Adipocyte (in vitro differentiated cells): ENCODE data around the gene ZCWPW2.

Experiments used
- DNase-seq: peaks from one replicate; pipeline ENCODE4 v3.0.0-alpha.2; 2015; ENCODE audit warnings: low read depth
- H3K27me3 ChIP-seq: replicated peaks from 2 replicates; pipeline ENCODE4 v1.7.0; 2013; ENCODE audit warnings: mild to moderate bottlenecking, low read length, moderate library complexity; ENCODE audit not compliant: control insufficient read depth, insufficient read depth
- H3K36me3 ChIP-seq: 2 replicates; pipeline ENCODE4 v1.7.0; 2013; ENCODE audit warnings: low read length, mild to moderate bottlenecking, moderate library complexity; ENCODE audit not compliant: control insufficient read depth, insufficient read depth, severe bottlenecking
- H3K4me1 ChIP-seq: 2 replicates; pipeline ENCODE4 v1.7.0; 2013; ENCODE audit warnings: mild to moderate bottlenecking, low read length, moderate library complexity; ENCODE audit not compliant: control insufficient read depth, insufficient read depth
- H3K4me3 ChIP-seq: 2 replicates; pipeline ENCODE4 v1.7.0; 2013; ENCODE audit warnings: mild to moderate bottlenecking, low read length, moderate library complexity
- H3K9ac ChIP-seq: 2 replicates; pipeline ENCODE4 v1.7.0; 2013; ENCODE audit warnings: mild to moderate bottlenecking, low read length, moderate library complexity
- H3K9me3 ChIP-seq: 2 replicates; pipeline ENCODE4 v1.7.0; 2013; ENCODE audit warnings: mild to moderate bottlenecking, low read length, moderate library complexity; ENCODE audit not compliant: control insufficient read depth

Gene ZCWPW2

GRCh38 chr3:28386049-28386448 is 37.5 kb downstream of the ZCWPW2 start:
- no peaks in the 10 kb centered on the region for H3K36me3 ChIP-seq
- H3K4me3 ChIP-seq, result no peak overlapping the region
- H3K4me1 ChIP-seq, result no peaks in the 10 kb centered on the region
- DNase-seq, result no peak
- no peaks in the 10 kb centered on the region for H3K9me3 ChIP-seq
- no peaks in the 10 kb centered on the region for H3K27me3 ChIP-seq
- H3K9ac ChIP-seq, result no peak overlapping the region

- H3K27me3 ChIP-seq, result no peaks in the 10 kb centered on the region
- H3K4me1 ChIP-seq, result no peaks in the 10 kb centered on the region
- H3K9ac ChIP-seq, result no peak overlapping the region
- no peaks in the 10 kb centered on the region for H3K36me3 ChIP-seq
- H3K4me3 ChIP-seq, result no peak overlapping the region
- no peak for DNase-seq
- H3K9me3 ChIP-seq, result peaks cover 10% of the 10 kb centered on the region
Measured at GRCh38 chr3:28388978-28389377, 40.5 kb downstream of the ZCWPW2 start.

- peaks cover 4% of the 10 kb centered on the region for H3K9me3 ChIP-seq
- H3K27me3 ChIP-seq, result no peaks in the 10 kb centered on the region
- no peaks in the 10 kb centered on the region for H3K4me1 ChIP-seq
- DNase-seq, result no peak
- H3K9ac ChIP-seq, result no peak overlapping the region
- H3K36me3 ChIP-seq, result no peaks in the 10 kb centered on the region
- no peak overlapping the region for H3K4me3 ChIP-seq
Measured at GRCh38 chr3:28399206-28399605, 50.7 kb downstream of the ZCWPW2 start.

- Histone ChIP-seq H3K27me3 (no peaks in the 10 kb centered on the region), H3K9me3 (no peaks in the 10 kb centered on the region), H3K4me1 (no peaks in the 10 kb centered on the region), H3K4me3 (no peak overlapping the region), H3K9ac (no peak overlapping the region), H3K36me3 (no peaks in the 10 kb centered on the region)
- DNase-seq, result no peak
Measured at GRCh38 chr3:28406241-28406640, 57.7 kb downstream of the ZCWPW2 start.

GRCh38 chr3:28449398-28449797 is 100.9 kb downstream of the ZCWPW2 start:
- Histone ChIP-seq H3K27me3 (no peaks in the 10 kb centered on the region), H3K9ac (no peak overlapping the region), H3K4me3 (no peak overlapping the region), H3K4me1 (no peaks in the 10 kb centered on the region), H3K36me3 (no peaks in the 10 kb centered on the region), H3K9me3 (peaks cover 17% of the 10 kb centered on the region)
- DNase-seq, result no peak

- Histone ChIP-seq H3K36me3 (no peaks in the 10 kb centered on the region), H3K9me3 (no peaks in the 10 kb centered on the region), H3K4me3 (no peak overlapping the region), H3K4me1 (no peaks in the 10 kb centered on the region), H3K27me3 (no peaks in the 10 kb centered on the region), H3K9ac (no peak overlapping the region)
- no peak for DNase-seq
Measured at GRCh38 chr3:28462866-28463265, 114.3 kb downstream of the ZCWPW2 start.

GRCh38 chr3:28467414-28467813 is 118.9 kb downstream of the ZCWPW2 start:
- Histone ChIP-seq H3K9me3 (no peaks in the 10 kb centered on the region), H3K4me3 (no peak overlapping the region), H3K27me3 (no peaks in the 10 kb centered on the region), H3K4me1 (no peaks in the 10 kb centered on the region), H3K9ac (no peak overlapping the region), H3K36me3 (no peaks in the 10 kb centered on the region)
- no peak for DNase-seq

- no peaks in the 10 kb centered on the region for H3K27me3 ChIP-seq
- H3K9ac ChIP-seq, result no peak overlapping the region
- no peaks in the 10 kb centered on the region for H3K9me3 ChIP-seq
- no peaks in the 10 kb centered on the region for H3K36me3 ChIP-seq
- peak; percentile 79 for DNase-seq
- no peak overlapping the region for H3K4me3 ChIP-seq
- H3K4me1 ChIP-seq, result peaks cover 5% of the 10 kb centered on the region
Measured at GRCh38 chr3:28476194-28476593, 127.7 kb downstream of the ZCWPW2 start.

- no peak for DNase-seq
- no peak overlapping the region for H3K4me3 ChIP-seq
- H3K4me1 ChIP-seq, result peaks cover 5% of the 10 kb centered on the region
- H3K9ac ChIP-seq, result no peak overlapping the region
- no peaks in the 10 kb centered on the region for H3K9me3 ChIP-seq
- H3K36me3 ChIP-seq, result no peaks in the 10 kb centered on the region
- no peaks in the 10 kb centered on the region for H3K27me3 ChIP-seq
Measured at GRCh38 chr3:28476764-28477163, 128.2 kb downstream of the ZCWPW2 start.

- Histone ChIP-seq H3K4me1 (peaks cover 2% of the 10 kb centered on the region), H3K36me3 (no peaks in the 10 kb centered on the region), H3K27me3 (no peaks in the 10 kb centered on the region), H3K4me3 (no peak overlapping the region), H3K9me3 (peaks cover 14% of the 10 kb centered on the region), H3K9ac (no peak overlapping the region)
- DNase-seq, result no peak
Measured at GRCh38 chr3:28485164-28485563, 136.6 kb downstream of the ZCWPW2 start.

GRCh38 chr3:28495301-28495700 is 146.8 kb downstream of the ZCWPW2 start:
- Histone ChIP-seq H3K4me3 (no peak overlapping the region), H3K27me3 (no peaks in the 10 kb centered on the region), H3K4me1 (no peaks in the 10 kb centered on the region), H3K9me3 (no peaks in the 10 kb centered on the region), H3K36me3 (no peaks in the 10 kb centered on the region), H3K9ac (no peak overlapping the region)
- DNase-seq, result no peak

GRCh38 chr3:28502397-28502937 is 153.9 kb downstream of the ZCWPW2 start:
- no peaks in the 10 kb centered on the region for H3K4me1 ChIP-seq
- H3K27me3 ChIP-seq, result no peaks in the 10 kb centered on the region
- H3K9ac ChIP-seq, result no peak overlapping the region
- no peak overlapping the region for H3K4me3 ChIP-seq
- H3K9me3 ChIP-seq, result no peaks in the 10 kb centered on the region
- H3K36me3 ChIP-seq, result no peaks in the 10 kb centered on the region
- DNase-seq, result no peak
